ENCODE results near the gene MEP1A. TPM values are rescaled to one million over a fixed set of nuclear protein-coding genes. Genes with fewer than 3 reads are reported as not detected.

The MEP1A gene
- total and polyA plus RNA-seq, 2 of the 4 experiments (the other 2 are of a cell fraction), result not detected

DNA sequence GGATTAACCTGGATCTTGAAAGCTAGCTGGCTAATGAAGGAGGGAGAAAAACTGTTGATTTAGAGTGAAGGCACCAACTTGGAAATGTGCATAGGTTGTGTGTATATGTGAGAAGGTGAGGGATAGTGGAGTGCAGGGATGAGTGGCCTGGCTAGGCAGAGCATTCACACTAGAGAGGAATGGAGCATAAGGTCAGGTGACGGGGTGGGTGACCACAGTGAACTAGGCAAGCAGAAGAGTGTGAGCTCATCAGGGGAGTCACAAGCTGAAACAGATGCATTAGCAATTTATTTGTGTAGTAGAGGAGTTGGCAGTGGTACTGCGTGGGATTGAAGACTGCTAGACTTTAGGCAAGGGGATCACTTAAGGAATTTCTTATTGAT, 36.0 kb upstream of the MEP1A start:
- H3K4me3 ChIP-seq (ENCODE audit: insufficient read depth, low read depth, low read length), result no peak overlapping the region
- no peak overlapping the region for H4K8ac ChIP-seq (ENCODE audit: low read depth in 2 of 2, low read length in 2 of 2)
- no peak overlapping the region for H3K23ac ChIP-seq (ENCODE audit: low read depth, low read length)
- POLR2A ChIA-PET (ENCODE audit: unreplicated experiment), result no interaction called here
- no peak overlapping the region for H3K9ac ChIP-seq (ENCODE audit: low read depth, low read length)
- no peak overlapping the region for H2AK9ac ChIP-seq (replicated peaks; ENCODE audit: low read depth, low read length, poor library complexity)
- no peaks in the 10 kb centered on the region for H3K27me3 ChIP-seq (ENCODE audit: control insufficient read depth, insufficient read depth, low read length)
- no peaks in the 10 kb centered on the region for H3K9me3 ChIP-seq (ENCODE audit: control insufficient read depth, insufficient read depth, low read length)
- no peak overlapping the region for H2BK5ac ChIP-seq (ENCODE audit: low read depth, low read length, poor library complexity, severe bottlenecking)
- H3K14ac ChIP-seq (replicated peaks; ENCODE audit: low read depth, low read length), result no peak overlapping the region
- no peak overlapping the region for H2BK120ac ChIP-seq (ENCODE audit: low read depth, low read length)
- H3K4me2 ChIP-seq (ENCODE audit: low read depth, low read length), result no peak overlapping the region
- TF ChIP-seq RAD21 (IDR thresholded peaks at IDR 0.05; ENCODE audit: low read length) (no peak), NFE2L2 (IDR thresholded peaks at IDR 0.05; ENCODE audit: low read depth, low read length) (no peak), BHLHE40 (IDR thresholded peaks at IDR 0.05; ENCODE audit: low read depth, low read length) (no peak), RFX5 (IDR thresholded peaks at IDR 0.05; ENCODE audit: low read depth, low read length) (no peak), CTCF (conservative IDR thresholded peaks at IDR 0.05; ENCODE audit: low read depth, low read length) (no peak), RCOR1 (IDR thresholded peaks at IDR 0.05; ENCODE audit: insufficient replicate concordance, low read length) (no peak), POLR2A (IDR thresholded peaks at IDR 0.05; ENCODE audit: low read depth, low read length) (no peak), ELK1 (IDR thresholded peaks at IDR 0.05; ENCODE audit: borderline replicate concordance, low read depth, low read length) (no peak), MXI1 (IDR thresholded peaks at IDR 0.05; ENCODE audit: borderline replicate concordance, low read depth, low read length) (no peak), MAZ (IDR thresholded peaks at IDR 0.05; ENCODE audit: borderline replicate concordance, low read depth, low read length) (no peak), CEBPB (IDR thresholded peaks at IDR 0.05; ENCODE audit: low read depth, low read length) (no peak), FOS (IDR thresholded peaks at IDR 0.05; ENCODE audit: low read depth, low read length) (no peak), MAFK (IDR thresholded peaks at IDR 0.05; ENCODE audit: low read depth, low read length) (no peak), CHD1 (IDR thresholded peaks at IDR 0.05; ENCODE audit: low read depth, low read length) (no peak)
- TF ChIP-seq, protein P1, sequence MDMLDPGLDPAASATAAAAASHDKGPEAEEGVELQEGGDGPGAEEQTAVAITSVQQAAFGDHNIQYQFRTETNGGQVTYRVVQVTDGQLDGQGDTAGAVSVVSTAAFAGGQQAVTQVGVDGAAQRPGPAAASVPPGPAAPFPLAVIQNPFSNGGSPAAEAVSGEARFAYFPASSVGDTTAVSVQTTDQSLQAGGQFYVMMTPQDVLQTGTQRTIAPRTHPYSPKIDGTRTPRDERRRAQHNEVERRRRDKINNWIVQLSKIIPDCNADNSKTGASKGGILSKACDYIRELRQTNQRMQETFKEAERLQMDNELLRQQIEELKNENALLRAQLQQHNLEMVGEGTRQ (IDR thresholded peaks at IDR 0.05; ENCODE audit: low read depth, low read length), result no peak
- H2AK5ac ChIP-seq (ENCODE audit: low read depth, low read length), result no peak overlapping the region
- no TSS peak for BruUV-seq (replicated peaks)
- CTCF ChIA-PET, result no interaction called here
- H2BK15ac ChIP-seq (ENCODE audit: low read depth, low read length), result no peak overlapping the region
- dilution Hi-C loops (cut with HindIII; ENCODE audit: low sequenced_read_pairs, unreplicated experiment), result no loop called here
- no peaks in the 10 kb centered on the region for H3K79me1 ChIP-seq (ENCODE audit: low read depth in 1 of 2, low read length in 2 of 2)
- 50% methylated on average over 1 of the region's 2 CpGs; no CpG with 5 or more reads in 1 of the 2 experiments for WGBS, 2 experiments (ENCODE audit: extremely low coverage in 2 of 2, insufficient read length in 1 of 2)
- no peak for ATAC-seq (ENCODE audit: low read depth)
- in situ Hi-C loops (cut with MboI; ENCODE audit: low sequenced_read_pairs), result no loop called here
- no peak overlapping the region for H3K27ac ChIP-seq (ENCODE audit: insufficient read depth, low read length)
- H3K4me1 ChIP-seq (ENCODE audit: control insufficient read depth, insufficient read depth, low read length), result no peaks in the 10 kb centered on the region
- DNase-seq, result no peak
- no peaks in the 10 kb centered on the region for H3K36me3 ChIP-seq (ENCODE audit: control insufficient read depth, insufficient read depth, low read length)
- intact Hi-C loops (cut with micrococcal nuclease), result no loop called here
- H2AFZ ChIP-seq (replicated peaks; ENCODE audit: low read length, poor library complexity), result no peak overlapping the region
- no peaks in the 10 kb centered on the region for H3K9me1 ChIP-seq (ENCODE audit: insufficient read depth, low read length)
- H2BK20ac ChIP-seq (ENCODE audit: low read depth, low read length), result no peak overlapping the region
- H3K56ac ChIP-seq (ENCODE audit: extremely low read depth, insufficient read depth, low read length), result no peak overlapping the region
- H3K18ac ChIP-seq (ENCODE audit: low read depth, low read length), result no peak overlapping the region
- no peak overlapping the region for H4K91ac ChIP-seq (ENCODE audit: insufficient read depth, low read depth, low read length)
- no peak overlapping the region for H4K5ac ChIP-seq (ENCODE audit: low read depth, low read length)
- H3K4ac ChIP-seq (ENCODE audit: low read depth, low read length), result no peak overlapping the region
- no peaks in the 10 kb centered on the region for H4K20me1 ChIP-seq (ENCODE audit: insufficient read depth, low read length)

All from IMR-90 (cell line).